ENCODE measurements around the gene MESD. TPM values are rescaled to one million over a fixed set of nuclear protein-coding genes. Genes with fewer than 3 reads are reported as not detected.

MESD gene
- 10 to 100 TPM; 31.7 to 35.8 TPM for total RNA-seq
- polyA plus RNA-seq (2013, experiment 1 of 2), result 31.8 TPM
- 31.8 TPM for polyA plus RNA-seq (2013, experiment 2 of 2)
- long read RNA-seq, experiment 1, full-length matches to known transcripts, result 21 of 38 reads
- long read RNA-seq, experiment 1, partial matches to known transcripts, result 2 of 38 reads
- long read RNA-seq, experiment 1, other reads (novel, unspliced or antisense), result 15 of 38 reads
- long read RNA-seq, experiment 2, full-length matches to known transcripts, result 162 of 166 reads
- long read RNA-seq, experiment 2, partial matches to known transcripts, result 0 of 166 reads
- long read RNA-seq, experiment 2, other reads (novel, unspliced or antisense), result 4 of 166 reads
- long read RNA-seq, experiment 3, full-length matches to known transcripts, result 134 of 139 reads
- long read RNA-seq, experiment 3, partial matches to known transcripts, result 3 of 139 reads
- long read RNA-seq, experiment 3, other reads (novel, unspliced or antisense), result 2 of 139 reads
- long read RNA-seq, experiment 4, full-length matches to known transcripts, result 223 of 343 reads
- long read RNA-seq, experiment 4, partial matches to known transcripts, result 0 of 343 reads
- long read RNA-seq, experiment 4, other reads (novel, unspliced or antisense), result 120 of 343 reads

- no peaks in the 10 kb centered on the region for H3K27me3 Mint-ChIP-seq (ENCODE audit: insufficient read depth)
Observed at GRCh38 chr15:80989518-80990478, at the start of gene MESD. MESD (minus strand) TSS chr15:80989819; CDS start chr15:80989791, 28 bp downstream.

GRCh38 chr15:81038975-81039607 is 49.5 kb upstream of the MESD start:
- 79% methylated on average over 4 of the region's 4 CpGs; no CpG with 5 or more reads in 1 of the 2 experiments for WGBS, 2 experiments (ENCODE audit: insufficient coverage in 1 of 2, insufficient read length in 1 of 2)
- Histone ChIP-seq H3K27ac (ENCODE audit: low read depth, low read length) (no peak overlapping the region), H3K9ac (ENCODE audit: extremely low read depth, low read length, poor library complexity, severe bottlenecking) (no peak overlapping the region), H3K9me3 (ENCODE audit: control insufficient read depth, low read length) (no peaks in the 10 kb centered on the region), H3K4me3 (ENCODE audit: low read length) (no peak overlapping the region), H3K27me3 (ENCODE audit: control insufficient read depth, insufficient read depth, low read length, poor library complexity, severe bottlenecking) (no peaks in the 10 kb centered on the region), H3K4me1 (ENCODE audit: control insufficient read depth, insufficient read depth, low read length) (no peaks in the 10 kb centered on the region), H3K36me3 (ENCODE audit: control insufficient read depth, insufficient read depth, low read length) (no peaks in the 10 kb centered on the region)
- H3K27ac Mint-ChIP-seq, result no peak overlapping the region
- DNase-seq, result no peak
- peaks cover 4% of the 10 kb centered on the region for H3K27me3 Mint-ChIP-seq (ENCODE audit: insufficient read depth)
- no peaks in the 10 kb centered on the region for H3K4me1 Mint-ChIP-seq
- no peak overlapping the region for H3K4me3 Mint-ChIP-seq
- H3K36me3 Mint-ChIP-seq (ENCODE audit: low read depth), result no peaks in the 10 kb centered on the region
- TF ChIP-seq CTCF (conservative IDR thresholded peaks at IDR 0.05), result no peak
- H3K9me3 Mint-ChIP-seq, result no peaks in the 10 kb centered on the region

More at GRCh38 chr15:80989518-80990478, at the start of gene MESD:
- Histone ChIP-seq H3K27ac (ENCODE audit: low read depth, low read length) (peak within 1 kb of the TSS; percentile 27), H3K36me3 (ENCODE audit: control insufficient read depth, insufficient read depth, low read length) (peaks cover 5% of the 10 kb centered on the region), H3K9me3 (ENCODE audit: control insufficient read depth, low read length) (no peaks in the 10 kb centered on the region), H3K4me3 (ENCODE audit: low read length) (peak within 1 kb of the TSS; percentile 98), H3K4me1 (ENCODE audit: control insufficient read depth, insufficient read depth, low read length) (no peaks in the 10 kb centered on the region), H3K9ac (ENCODE audit: extremely low read depth, low read length, poor library complexity, severe bottlenecking) (peak within 1 kb of the TSS; percentile 68), H3K27me3 (ENCODE audit: control insufficient read depth, insufficient read depth, low read length, poor library complexity, severe bottlenecking) (no peaks in the 10 kb centered on the region)
- Mint-ChIP-seq H3K27ac (peak within 1 kb of the TSS; percentile 95), H3K4me1 (peaks cover 27% of the 10 kb centered on the region), H3K36me3 (ENCODE audit: low read depth) (no peaks in the 10 kb centered on the region), H3K4me3 (peak within 1 kb of the TSS; percentile 88), H3K9me3 (no peaks in the 10 kb centered on the region)
- no peak for TF ChIP-seq CTCF (conservative IDR thresholded peaks at IDR 0.05)
- WGBS, 2 experiments (ENCODE audit: insufficient coverage in 1 of 2, insufficient read length in 1 of 2), result 3 to 5% methylated on average over 22 to 63 of the region's 63 CpGs
- DNase-seq, result peak; percentile 99
